ENCODE results near the gene ACSL6.

Gene ACSL6

GRCh38 chr5:132002757-132003156 is 8.7 kb downstream of the ACSL6 start:
- no peak overlapping the region for H3K4me3 ChIP-seq (ENCODE audit: low read depth, low read length)
- H3K27ac ChIP-seq: no peak overlapping the region
- H3K27me3 ChIP-seq (ENCODE audit: insufficient read depth, low read depth, severe bottlenecking): no peaks in the 10 kb centered on the region
- DNase-seq: no peak
- no peaks in the 10 kb centered on the region for H3K9me3 ChIP-seq (ENCODE audit: severe bottlenecking)
- no peak for TF ChIP-seq CTCF (IDR thresholded peaks at IDR 0.05; ENCODE audit: low read depth, low read length)
- H3K36me3 ChIP-seq: no peaks in the 10 kb centered on the region; the same call in 1 of the 2 replicates

- Histone ChIP-seq H3K27ac (no peak overlapping the region), H3K36me3 (no peaks in the 10 kb centered on the region; the same call in 1 of the 2 replicates), H3K4me3 (ENCODE audit: low read depth, low read length) (no peak overlapping the region), H3K27me3 (ENCODE audit: insufficient read depth, low read depth, severe bottlenecking) (no peaks in the 10 kb centered on the region), H3K9me3 (ENCODE audit: severe bottlenecking) (no peaks in the 10 kb centered on the region)
- DNase-seq: no peak
- TF ChIP-seq CTCF (IDR thresholded peaks at IDR 0.05; ENCODE audit: low read depth, low read length): no peak
Observed at GRCh38 chr5:132001647-132002561, 9.6 kb downstream of the ACSL6 start.

- no peak for DNase-seq
- Histone ChIP-seq H3K36me3 (no peaks in the 10 kb centered on the region; the same call in 1 of the 2 replicates), H3K27me3 (ENCODE audit: insufficient read depth, low read depth, severe bottlenecking) (no peaks in the 10 kb centered on the region), H3K4me3 (ENCODE audit: low read depth, low read length) (no peak overlapping the region), H3K27ac (no peak overlapping the region), H3K9me3 (ENCODE audit: severe bottlenecking) (no peaks in the 10 kb centered on the region)
- TF ChIP-seq CTCF (IDR thresholded peaks at IDR 0.05; ENCODE audit: low read depth, low read length): no peak
Observed at GRCh38 chr5:132000677-132001453, 10.6 kb downstream of the ACSL6 start.

GRCh38 chr5:132000241-132000490 is 11.3 kb downstream of the ACSL6 start:
- Histone ChIP-seq H3K27ac (no peak overlapping the region), H3K36me3 (no peaks in the 10 kb centered on the region; the same call in 1 of the 2 replicates), H3K4me3 (ENCODE audit: low read depth, low read length) (no peak overlapping the region), H3K27me3 (ENCODE audit: insufficient read depth, low read depth, severe bottlenecking) (no peaks in the 10 kb centered on the region), H3K9me3 (ENCODE audit: severe bottlenecking) (no peaks in the 10 kb centered on the region)
- TF ChIP-seq CTCF (IDR thresholded peaks at IDR 0.05; ENCODE audit: low read depth, low read length): no peak
- no peak for DNase-seq

- Histone ChIP-seq H3K27ac (no peak overlapping the region), H3K36me3 (no peaks in the 10 kb centered on the region; the same call in 1 of the 2 replicates), H3K9me3 (ENCODE audit: severe bottlenecking) (no peaks in the 10 kb centered on the region), H3K4me3 (ENCODE audit: low read depth, low read length) (no peak overlapping the region), H3K27me3 (ENCODE audit: insufficient read depth, low read depth, severe bottlenecking) (no peaks in the 10 kb centered on the region)
- DNase-seq: no peak
- no peak for TF ChIP-seq CTCF (IDR thresholded peaks at IDR 0.05; ENCODE audit: low read depth, low read length)
Observed at GRCh38 chr5:131999441-132000240, 11.8 kb downstream of the ACSL6 start.

All from WERI-Rb-1 (cell line).